ENCODE data around the gene MIGA1. TPM values are rescaled to one million over a fixed set of nuclear protein-coding genes. Genes with fewer than 3 reads are reported as not detected.

The MIGA1 gene
- total RNA-seq, 1 donor from 2014 or later = 9.7 TPM

GRCh38 chr1:77828098-77828497, 48.6 kb downstream of the MIGA1 start:
- no peaks in the 10 kb centered on the region for H3K27me3 ChIP-seq (ENCODE audit: control insufficient read depth, insufficient read depth, low read length)
- no peaks in the 10 kb centered on the region for H3K36me3 ChIP-seq (ENCODE audit: control insufficient read depth, insufficient read depth, low read length)
- no peak for TF ChIP-seq CTCF (IDR thresholded peaks at IDR 0.05; ENCODE audit: insufficient read depth, low read length, severe bottlenecking)
- no peak for DNase-seq (ENCODE audit: low read depth)
- no peak overlapping the region for H3K4me3 ChIP-seq (ENCODE audit: low read depth, low read length)
- no peak for FAIRE-seq

GRCh38 chr1:77829851-77830250, 50.4 kb downstream of the MIGA1 start:
- H3K4me3 ChIP-seq (ENCODE audit: low read depth, low read length) = no peak overlapping the region
- no peak for FAIRE-seq

DNA sequence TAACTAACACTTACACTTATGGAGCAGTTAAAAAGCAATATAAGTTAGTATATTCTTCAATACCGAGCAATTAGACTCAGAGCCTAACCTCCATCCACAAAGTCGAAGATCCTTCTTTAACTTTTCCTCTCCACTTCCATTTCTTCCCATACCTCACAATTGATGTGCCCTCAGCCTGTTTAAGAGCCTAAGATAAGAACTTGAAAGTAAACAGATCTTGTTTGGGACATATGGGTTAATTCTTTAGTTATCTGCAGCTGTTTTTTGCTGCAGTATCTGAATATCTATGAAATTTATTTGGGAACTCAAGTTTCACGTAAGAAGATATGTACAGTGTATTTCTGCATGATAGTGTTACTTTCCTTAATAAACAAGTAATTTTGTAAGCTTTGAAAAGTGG, 51.5 kb downstream of the MIGA1 start:
- Histone ChIP-seq H3K27me3 (ENCODE audit: control insufficient read depth, insufficient read depth, low read length) (no peaks in the 10 kb centered on the region), H3K4me3 (ENCODE audit: low read depth, low read length) (no peak overlapping the region), H3K36me3 (ENCODE audit: control insufficient read depth, insufficient read depth, low read length) (no peaks in the 10 kb centered on the region)
- no peak for FAIRE-seq
- DNase-seq (ENCODE audit: low read depth) = no peak
- TF ChIP-seq CTCF (IDR thresholded peaks at IDR 0.05; ENCODE audit: insufficient read depth, low read length, severe bottlenecking) = no peak

More at GRCh38 chr1:77829851-77830250, 50.4 kb downstream of the MIGA1 start:
- TF ChIP-seq CTCF (IDR thresholded peaks at IDR 0.05; ENCODE audit: insufficient read depth, low read length, severe bottlenecking) = no peak
- Histone ChIP-seq H3K36me3 (ENCODE audit: control insufficient read depth, insufficient read depth, low read length) (no peaks in the 10 kb centered on the region), H3K27me3 (ENCODE audit: control insufficient read depth, insufficient read depth, low read length) (no peaks in the 10 kb centered on the region)
- DNase-seq (ENCODE audit: low read depth) = no peak

- no peak for TF ChIP-seq CTCF (IDR thresholded peaks at IDR 0.05; ENCODE audit: insufficient read depth, low read length, severe bottlenecking)
- FAIRE-seq (no peak), DNase-seq (ENCODE audit: low read depth) (no peak)
- Histone ChIP-seq H3K36me3 (ENCODE audit: control insufficient read depth, insufficient read depth, low read length) (no peaks in the 10 kb centered on the region), H3K27me3 (ENCODE audit: control insufficient read depth, insufficient read depth, low read length) (no peaks in the 10 kb centered on the region), H3K4me3 (ENCODE audit: low read depth, low read length) (no peak overlapping the region)
Observed at GRCh38 chr1:77831566-77831965, 52.1 kb downstream of the MIGA1 start.

DNA sequence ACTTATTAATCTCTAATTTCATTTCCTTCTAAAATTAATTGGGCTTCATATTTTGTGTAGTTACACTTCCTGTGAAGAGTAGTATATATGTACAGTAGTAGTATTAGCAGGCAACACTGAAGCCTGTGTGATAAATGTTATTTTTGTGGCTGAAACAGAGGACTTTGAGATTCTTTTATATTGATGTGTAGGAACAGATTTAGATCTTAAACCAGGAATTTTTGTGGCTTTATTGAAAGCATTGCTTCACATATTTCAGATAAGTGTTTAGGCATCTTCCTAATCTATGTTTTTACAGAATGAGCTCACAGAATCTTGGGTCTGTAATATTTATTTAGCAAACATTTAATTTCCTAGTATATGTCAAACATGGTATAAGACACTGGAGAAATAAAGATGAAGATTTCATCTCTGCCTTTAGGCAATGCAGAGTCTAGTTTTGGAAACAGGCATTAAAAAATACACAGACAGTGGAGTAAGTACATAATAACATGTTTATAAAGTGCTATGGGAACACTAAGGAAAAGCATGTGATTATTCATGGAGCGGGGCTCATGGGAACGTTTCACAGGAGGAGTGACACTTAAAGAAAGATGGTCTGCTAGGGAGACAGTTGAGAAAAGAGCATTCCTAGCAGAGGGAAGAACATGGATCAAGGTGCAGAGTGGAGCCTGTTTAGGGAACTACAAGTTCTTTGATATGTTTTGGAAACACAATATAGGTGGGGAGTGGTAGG, 52.7 kb downstream of the MIGA1 start:
- FAIRE-seq (no peak), DNase-seq (ENCODE audit: low read depth) (no peak)
- no peaks in the 10 kb centered on the region for H3K36me3 ChIP-seq (ENCODE audit: control insufficient read depth, insufficient read depth, low read length)
- no peak for TF ChIP-seq CTCF (IDR thresholded peaks at IDR 0.05; ENCODE audit: insufficient read depth, low read length, severe bottlenecking)
- H3K4me3 ChIP-seq (ENCODE audit: low read depth, low read length) = no peak overlapping the region
- H3K27me3 ChIP-seq (ENCODE audit: control insufficient read depth, insufficient read depth, low read length) = no peaks in the 10 kb centered on the region

GRCh38 chr1:77832901-77833300, 53.5 kb downstream of the MIGA1 start:
- no peak for TF ChIP-seq CTCF (IDR thresholded peaks at IDR 0.05; ENCODE audit: insufficient read depth, low read length, severe bottlenecking)
- no peaks in the 10 kb centered on the region for H3K27me3 ChIP-seq (ENCODE audit: control insufficient read depth, insufficient read depth, low read length)
- no peaks in the 10 kb centered on the region for H3K36me3 ChIP-seq (ENCODE audit: control insufficient read depth, insufficient read depth, low read length)
- DNase-seq (ENCODE audit: low read depth) = peak; percentile 41
- no peak for FAIRE-seq
- no peak overlapping the region for H3K4me3 ChIP-seq (ENCODE audit: low read depth, low read length)
